ENCODE measurements around the gene VWA3B. TPM values are rescaled to one million over a fixed set of nuclear protein-coding genes. Genes with fewer than 3 reads are reported as not detected.
"Not testable (repeated sequence)": the region's sequence is repeated elsewhere in the genome, so short reads cannot be mapped to it uniquely, and the experiment has no call there.

VWA3B gene
- total and polyA plus RNA-seq, 8 donors = 1.0 to 7.8 (median 4.6) TPM; not detected in 1

GRCh38 chr2:98298683-98299164, 211.8 kb downstream of the VWA3B start:
- DNase-seq (no peak), ATAC-seq (no peak)
- H3K9me3 ChIP-seq = no peaks in the 10 kb centered on the region
- intact Hi-C loops (cut with DNase I) = no loop called here
- no peak overlapping the region for H3K4me3 ChIP-seq
- H3K27ac ChIP-seq = no peak overlapping the region
- H3K4me1 ChIP-seq = no peaks in the 10 kb centered on the region
- TF ChIP-seq, protein P1, sequence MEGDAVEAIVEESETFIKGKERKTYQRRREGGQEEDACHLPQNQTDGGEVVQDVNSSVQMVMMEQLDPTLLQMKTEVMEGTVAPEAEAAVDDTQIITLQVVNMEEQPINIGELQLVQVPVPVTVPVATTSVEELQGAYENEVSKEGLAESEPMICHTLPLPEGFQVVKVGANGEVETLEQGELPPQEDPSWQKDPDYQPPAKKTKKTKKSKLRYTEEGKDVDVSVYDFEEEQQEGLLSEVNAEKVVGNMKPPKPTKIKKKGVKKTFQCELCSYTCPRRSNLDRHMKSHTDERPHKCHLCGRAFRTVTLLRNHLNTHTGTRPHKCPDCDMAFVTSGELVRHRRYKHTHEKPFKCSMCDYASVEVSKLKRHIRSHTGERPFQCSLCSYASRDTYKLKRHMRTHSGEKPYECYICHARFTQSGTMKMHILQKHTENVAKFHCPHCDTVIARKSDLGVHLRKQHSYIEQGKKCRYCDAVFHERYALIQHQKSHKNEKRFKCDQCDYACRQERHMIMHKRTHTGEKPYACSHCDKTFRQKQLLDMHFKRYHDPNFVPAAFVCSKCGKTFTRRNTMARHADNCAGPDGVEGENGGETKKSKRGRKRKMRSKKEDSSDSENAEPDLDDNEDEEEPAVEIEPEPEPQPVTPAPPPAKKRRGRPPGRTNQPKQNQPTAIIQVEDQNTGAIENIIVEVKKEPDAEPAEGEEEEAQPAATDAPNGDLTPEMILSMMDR (IDR thresholded peaks at IDR 0.05) = no peak
- H3K27me3 ChIP-seq = peaks cover 0 to 9% of the 10 kb centered on the region in 2 donors
- H3K36me3 ChIP-seq = no peaks in the 10 kb centered on the region

GRCh38 chr2:98299211-98299905, 212.4 kb downstream of the VWA3B start:
- DNase-seq (no peak), ATAC-seq (no peak)
- TF ChIP-seq, protein P1 (IDR thresholded peaks at IDR 0.05) = no peak
- Histone ChIP-seq H3K27me3 (peaks cover 0 to 9% of the 10 kb centered on the region in 2 donors), H3K4me3 (no peak overlapping the region), H3K27ac (no peak overlapping the region), H3K4me1 (no peaks in the 10 kb centered on the region), H3K36me3 (no peaks in the 10 kb centered on the region), H3K9me3 (no peaks in the 10 kb centered on the region)
- intact Hi-C loops (cut with DNase I) = no loop called here

DNA sequence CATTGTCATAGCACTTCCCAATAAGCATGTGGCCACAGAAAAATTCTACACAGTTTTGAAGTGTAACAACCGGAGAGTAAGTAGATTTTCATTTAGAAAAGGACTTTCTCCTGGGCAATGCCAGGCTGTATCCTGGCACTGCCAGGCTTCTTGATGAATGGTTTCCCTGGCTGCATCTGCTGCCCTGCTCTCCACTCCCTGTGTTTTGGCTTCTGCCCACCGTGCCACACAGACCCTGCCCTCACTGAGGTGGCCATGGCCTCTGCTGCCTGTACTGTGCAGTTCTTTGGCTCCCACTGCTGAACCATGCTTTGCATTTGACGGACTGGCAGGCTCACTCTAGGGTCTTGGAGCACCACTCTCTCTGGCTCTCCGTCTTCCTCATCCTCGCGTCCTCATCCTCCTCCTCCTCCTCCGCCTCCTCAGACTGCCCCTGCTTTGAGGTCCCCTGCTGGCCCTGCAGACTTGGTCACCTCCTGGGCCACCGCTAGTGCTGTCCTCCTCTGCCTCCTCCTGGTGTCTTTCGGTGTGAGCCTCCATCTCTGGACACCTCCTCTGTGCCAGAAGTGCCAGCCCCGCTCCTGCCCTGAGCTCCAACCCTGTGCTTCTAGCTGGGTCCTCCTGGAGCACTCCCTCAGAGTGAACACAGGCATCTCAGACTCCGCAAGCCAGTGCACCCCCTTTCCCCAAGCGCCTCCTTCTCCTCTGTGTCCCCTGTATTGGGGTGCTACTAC, 213.3 kb downstream of the VWA3B start:
- TF ChIP-seq, protein P1 (IDR thresholded peaks at IDR 0.05) = no peak
- intact Hi-C loops (cut with DNase I) = no loop called here
- Histone ChIP-seq H3K27ac (no peak overlapping the region), H3K36me3 (no peaks in the 10 kb centered on the region), H3K4me3 (no peak overlapping the region), H3K9me3 (no peaks in the 10 kb centered on the region), H3K4me1 (no peaks in the 10 kb centered on the region), H3K27me3 (peaks cover 0 to 9% of the 10 kb centered on the region in 2 donors)
- no peak for DNase-seq
- ATAC-seq = no peak

- DNase-seq = no peak
- intact Hi-C loops (cut with DNase I) = no loop called here
Measured at GRCh38 chr2:98301469-98301868, 214.5 kb downstream of the VWA3B start.

GRCh38 chr2:98307131-98307696, 220.2 kb downstream of the VWA3B start:
- DNase-seq; intact Hi-C loops (cut with DNase I); ATAC-seq; H3K36me3 ChIP-seq; H3K9me3 ChIP-seq; H3K27ac ChIP-seq; H3K4me1 ChIP-seq; H3K4me3 ChIP-seq: not testable (repeated sequence)
- H3K27me3 ChIP-seq = peaks cover 0 to 36% of the 10 kb centered on the region in 2 donors

More at GRCh38 chr2:98301469-98301868, 214.5 kb downstream of the VWA3B start:
- Histone ChIP-seq H3K27ac (no peak overlapping the region), H3K4me1 (no peaks in the 10 kb centered on the region), H3K4me3 (no peak overlapping the region), H3K27me3 (peaks cover 0 to 9% of the 10 kb centered on the region in 2 donors), H3K9me3 (no peaks in the 10 kb centered on the region), H3K36me3 (no peaks in the 10 kb centered on the region)
- TF ChIP-seq, protein P1 (IDR thresholded peaks at IDR 0.05) = no peak
- no peak for ATAC-seq
